ENCODE results near the gene PCBP2. TPM values are rescaled to one million over a fixed set of nuclear protein-coding genes. Genes with fewer than 3 reads are reported as not detected.
"Not testable (repeated sequence)": the region's sequence is repeated elsewhere in the genome, so short reads cannot be mapped to it uniquely, and the experiment has no call there.

Gene PCBP2
- total RNA-seq, 1 experiment from 2014 or later = 194 TPM

GRCh38 chr12:53441040-53441833 lies 10.7 kb upstream of the PCBP2 start, which contains the start of gene PRR13:
PRR13 (plus strand) TSS chr12:53441734; CDS start chr12:53442715, 981 bp downstream.
- DNase-seq (ENCODE audit: low read depth) = peak; percentile 99

- no peak for DNase-seq (ENCODE audit: low read depth)
Observed at GRCh38 chr12:53443955-53444354, 7.9 kb upstream of the PCBP2 start.

- DNase-seq (ENCODE audit: low read depth) = not testable (repeated sequence)
Observed at GRCh38 chr12:53444593-53445325, 7.1 kb upstream of the PCBP2 start.

GRCh38 chr12:53450936-53451335 lies 966 bp upstream of the PCBP2 start:
- no peak for DNase-seq (ENCODE audit: low read depth)

GRCh38 chr12:53452159-53453077 lies 516 bp downstream of the PCBP2 start:
- peak; percentile 78 for DNase-seq (ENCODE audit: low read depth)

- DNase-seq (ENCODE audit: low read depth) = no peak
Observed at GRCh38 chr12:53453953-53454640, 2.2 kb downstream of the PCBP2 start.

- DNase-seq (ENCODE audit: low read depth) = no peak
Observed at GRCh38 chr12:53454707-53455106, 2.8 kb downstream of the PCBP2 start.

GRCh38 chr12:53456654-53457366 lies 4.9 kb downstream of the PCBP2 start:
- no peak for DNase-seq (ENCODE audit: low read depth)

GRCh38 chr12:53459097-53459496 lies 7.2 kb downstream of the PCBP2 start:
- DNase-seq (ENCODE audit: low read depth) = no peak

- DNase-seq (ENCODE audit: low read depth) = no peak
Observed at GRCh38 chr12:53461059-53461458, 9.2 kb downstream of the PCBP2 start.

- no peak for DNase-seq (ENCODE audit: low read depth)
Observed at GRCh38 chr12:53461591-53461990, 9.7 kb downstream of the PCBP2 start.

- no peak for DNase-seq (ENCODE audit: low read depth)
Observed at GRCh38 chr12:53462935-53463334, 11.0 kb downstream of the PCBP2 start.

GRCh38 chr12:53463802-53464560 lies 12.1 kb downstream of the PCBP2 start:
- no peak for DNase-seq (ENCODE audit: low read depth)

- no peak for DNase-seq (ENCODE audit: low read depth)
Observed at GRCh38 chr12:53464685-53465418, 12.9 kb downstream of the PCBP2 start.

- no peak for DNase-seq (ENCODE audit: low read depth)
Observed at GRCh38 chr12:53465679-53466078, 13.8 kb downstream of the PCBP2 start.

- DNase-seq (ENCODE audit: low read depth) = no peak
Observed at GRCh38 chr12:53466640-53467039, 14.7 kb downstream of the PCBP2 start.

- no peak for DNase-seq (ENCODE audit: low read depth)
Observed at GRCh38 chr12:53467082-53467481, 15.2 kb downstream of the PCBP2 start.

GRCh38 chr12:53467880-53468279 lies 16.0 kb downstream of the PCBP2 start:
- DNase-seq (ENCODE audit: low read depth) = no peak

- DNase-seq (ENCODE audit: low read depth) = no peak
Observed at GRCh38 chr12:53468282-53468681, 16.4 kb downstream of the PCBP2 start.

Data from M059J (cell line).